ENCODE results near the gene LEF1.

DNA sequence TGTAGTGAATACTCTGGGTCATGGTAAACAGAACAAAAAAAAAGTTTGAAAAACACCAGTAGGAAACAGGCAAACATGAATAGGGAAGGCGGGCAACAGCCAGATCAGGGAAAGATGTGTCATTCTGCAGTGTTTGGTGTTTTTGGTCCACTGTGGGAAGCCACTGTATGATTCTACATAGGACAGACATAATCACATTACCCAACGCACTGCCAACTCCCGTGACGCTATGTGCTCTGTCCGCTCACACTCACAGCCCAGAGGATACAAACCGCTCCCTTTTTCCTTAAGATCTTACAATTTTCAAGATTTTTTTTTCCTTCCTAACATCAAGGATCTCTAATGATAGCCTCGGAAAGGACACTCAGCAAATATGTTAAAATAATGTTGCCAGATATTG is 119.7 kb downstream of the LEF1 start:
- TF ChIP-seq POLR2A (IDR thresholded peaks at IDR 0.05; ENCODE audit: low read depth, low read length) (no peak), POLR2AphosphoS5 (IDR thresholded peaks at IDR 0.05; ENCODE audit: low read depth, low read length) (no peak), SPI1 (IDR thresholded peaks at IDR 0.05; ENCODE audit: low read depth, low read length) (no peak), TAF1 (IDR thresholded peaks at IDR 0.05; ENCODE audit: low read depth, low read length) (no peak), POU2F2 (IDR thresholded peaks at IDR 0.05; ENCODE audit: low read depth, low read length) (no peak), PAX5 (IDR thresholded peaks at IDR 0.05; ENCODE audit: insufficient read depth, low read length, severe bottlenecking) (no peak)
